ENCODE data around the gene TTC39A. TPM values are rescaled to one million over a fixed set of nuclear protein-coding genes. Genes with fewer than 3 reads are reported as not detected.

The TTC39A gene
- polyA plus RNA-seq, 2 of the 4 experiments (the other 2 are of a cell fraction): 1.4 to 6.2 TPM

DNA sequence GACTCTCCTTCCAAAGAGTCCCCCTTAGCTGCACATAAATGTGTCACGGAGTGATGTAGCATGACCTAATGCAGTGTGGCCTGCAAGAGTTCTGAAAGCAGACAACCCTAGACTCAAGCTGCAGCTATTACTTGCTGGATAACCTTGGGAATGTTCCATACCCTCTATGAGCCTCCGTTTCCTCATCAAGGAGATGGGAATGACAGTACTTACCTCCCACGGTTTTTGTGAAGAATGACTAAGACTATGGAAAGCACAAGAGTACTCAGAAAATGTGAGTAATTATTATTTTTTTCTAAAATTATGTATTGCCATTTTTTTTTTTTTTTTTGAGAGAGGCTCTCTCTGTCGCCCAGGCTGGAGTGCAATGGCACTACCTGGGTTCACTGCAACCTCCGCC, 3.0 kb downstream of the TTC39A start:
- FAIRE-seq: no peak
- WGBS (ENCODE audit: missing lambda C conversion rate): 71% methylated on average over 5 of the region's 5 CpGs
- Histone ChIP-seq H3K9me3 (no peaks in the 10 kb centered on the region), H3K4me2 (no peak overlapping the region), H3K4me1 (peaks cover 13% of the 10 kb centered on the region), H3K27ac (no peak overlapping the region), H3K4me3 (no peak overlapping the region)
- DNase-seq (ENCODE audit: low read depth in 1 of 2, low spot score in 1 of 2): no peak
- CTCF ChIA-PET: interaction anchor here (1.2 kb wide), 1 partner anchor 30 kb away, joined by 3 read pairs; no protein-coding TSS in a partner anchor
- POLR2A ChIA-PET: no interaction called here
- TF ChIP-seq KDM5A (IDR thresholded peaks at IDR 0.05) (no peak), HDAC2 (IDR thresholded peaks at IDR 0.05) (no peak), ESRRA (IDR thresholded peaks at IDR 0.05; ENCODE audit: borderline replicate concordance, low read length) (no peak), FOSL2 (IDR thresholded peaks at IDR 0.05) (no peak), FOSL2 (CRISPR knock-in tag; IDR thresholded peaks at IDR 0.05) (no peak), CHD2 (IDR thresholded peaks at IDR 0.05; ENCODE audit: low read length, partially characterized antibody) (no peak), NPAS2 (CRISPR knock-in tag; IDR thresholded peaks at IDR 0.05; ENCODE audit: borderline replicate concordance) (no peak), NR3C1 (IDR thresholded peaks at IDR 0.05) (no peak), FOSB (CRISPR knock-in tag; IDR thresholded peaks at IDR 0.05) (no peak), FOXS1 (CRISPR knock-in tag; IDR thresholded peaks at IDR 0.05) (no peak)
- no peak for ATAC-seq

DNA sequence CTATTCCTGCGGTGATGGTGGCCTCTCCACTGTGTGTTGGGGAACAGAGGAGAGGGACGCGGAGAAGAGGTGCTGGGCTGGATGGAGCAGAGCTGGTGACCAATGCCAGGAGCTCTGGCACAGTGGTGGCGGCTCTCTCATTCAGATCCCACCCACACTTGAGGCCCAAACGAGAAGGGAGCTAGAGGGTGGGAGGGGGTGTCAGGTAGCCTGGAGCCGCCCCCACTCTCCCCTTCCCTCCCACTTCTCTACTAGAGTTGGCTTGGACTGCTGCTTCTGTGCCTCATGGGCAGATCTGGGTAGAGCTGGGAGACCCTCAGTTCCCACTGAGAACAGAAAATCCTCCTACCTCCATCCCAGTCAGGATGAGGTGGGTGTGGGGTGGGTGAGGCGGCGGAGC, 3.5 kb downstream of the TTC39A start:
- no peak for DNase-seq (ENCODE audit: low read depth in 1 of 2, low spot score in 1 of 2)
- 87% methylated on average over 8 of the region's 8 CpGs for WGBS (ENCODE audit: missing lambda C conversion rate)
- FAIRE-seq: no peak
- Histone ChIP-seq H3K4me3 (no peak overlapping the region), H3K4me1 (peaks cover 12% of the 10 kb centered on the region), H3K4me2 (no peak overlapping the region), H3K27ac (no peak overlapping the region), H3K9me3 (no peaks in the 10 kb centered on the region)
- ATAC-seq: no peak
- CTCF ChIA-PET: interaction anchor here (0.7 to 1.2 kb wide), 2 partner anchors 30 to 31 kb away, joined by 3 read pairs; no protein-coding TSS in a partner anchor
- TF ChIP-seq FOXS1 (CRISPR knock-in tag; IDR thresholded peaks at IDR 0.05): no peak
- no peak for TF ChIP-seq CHD2 (IDR thresholded peaks at IDR 0.05; ENCODE audit: low read length, partially characterized antibody)
- TF ChIP-seq HES2 (IDR thresholded peaks at IDR 0.05): no peak
- TF ChIP-seq MAX (IDR thresholded peaks at IDR 0.05): no peak
- TF ChIP-seq FOSL2 (IDR thresholded peaks at IDR 0.05): no peak
- no peak for TF ChIP-seq FOSL2 (CRISPR knock-in tag; IDR thresholded peaks at IDR 0.05)
- no peak for TF ChIP-seq NFE2L2 (conservative IDR thresholded peaks at IDR 0.05; ENCODE audit: low read length)
- TF ChIP-seq HOXA7 (CRISPR knock-in tag; IDR thresholded peaks at IDR 0.05): no peak
- no peak for TF ChIP-seq FOSB (CRISPR knock-in tag; IDR thresholded peaks at IDR 0.05)
- TF ChIP-seq BHLHE40 (IDR thresholded peaks at IDR 0.05; ENCODE audit: low read depth, low read length): no peak
- TF ChIP-seq SREBF2 (IDR thresholded peaks at IDR 0.05): no peak
- TF ChIP-seq KDM1A (IDR thresholded peaks at IDR 0.05; ENCODE audit: low read depth): no peak
- TF ChIP-seq TP53 (CRISPR knock-in tag; IDR thresholded peaks at IDR 0.05): no peak
- no peak for TF ChIP-seq SMC3 (IDR thresholded peaks at IDR 0.05)
- TF ChIP-seq RFX5 (IDR thresholded peaks at IDR 0.05): no peak
- TF ChIP-seq, protein P1, sequence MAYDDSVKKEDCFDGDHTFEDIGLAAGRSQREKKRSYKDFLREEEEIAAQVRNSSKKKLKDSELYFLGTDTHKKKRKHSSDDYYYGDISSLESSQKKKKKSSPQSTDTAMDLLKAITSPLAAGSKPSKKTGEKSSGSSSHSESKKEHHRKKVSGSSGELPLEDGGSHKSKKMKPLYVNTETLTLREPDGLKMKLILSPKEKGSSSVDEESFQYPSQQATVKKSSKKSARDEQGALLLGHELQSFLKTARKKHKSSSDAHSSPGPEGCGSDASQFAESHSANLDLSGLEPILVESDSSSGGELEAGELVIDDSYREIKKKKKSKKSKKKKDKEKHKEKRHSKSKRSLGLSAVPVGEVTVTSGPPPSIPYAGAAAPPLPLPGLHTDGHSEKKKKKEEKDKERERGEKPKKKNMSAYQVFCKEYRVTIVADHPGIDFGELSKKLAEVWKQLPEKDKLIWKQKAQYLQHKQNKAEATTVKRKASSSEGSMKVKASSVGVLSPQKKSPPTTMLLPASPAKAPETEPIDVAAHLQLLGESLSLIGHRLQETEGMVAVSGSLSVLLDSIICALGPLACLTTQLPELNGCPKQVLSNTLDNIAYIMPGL (CRISPR knock-in tag; IDR thresholded peaks at IDR 0.05; ENCODE audit: borderline replicate concordance): no peak
- no peak for TF ChIP-seq BCL3 (IDR thresholded peaks at IDR 0.05)
- POLR2A ChIA-PET: no interaction called here
